Panc1 (cell line): ENCODE data around the gene PLEKHG4B. TPM values are rescaled to one million over a fixed set of nuclear protein-coding genes. Genes with fewer than 3 reads are reported as not detected.

Experiments
- ATAC-seq: fragments of 200-7000 bp; cut with Tn5 transposase; 2 replicates; pipeline ENCODE4 v1.9.1; 2020; ENCODE audit warnings: mild to moderate bottlenecking, moderate library complexity
- BruUV-seq: library from RNA; stranded (reverse); fragments of 400-500 nt; replicated peaks from 2 replicates; lab custom pipeline; 2021; lab: Mats Ljungman, UMichigan
- CTCF ChIA-PET: fragments of 300-600 bp; sonication (Branson Sonifier 250); formaldehyde crosslinking; loops from one replicate; lab custom pipeline; 2022; ENCODE audit warnings: antibody characterized with exemption; lab: Charles Lee
- POLR2A ChIA-PET: fragments of 300-600 bp; sonication (Branson Sonifier 250); formaldehyde crosslinking; loops from one replicate; lab custom pipeline; 2022; ENCODE audit warnings: antibody characterized with exemption; lab: Charles Lee
- DNase-seq: peaks from one replicate; pipeline ENCODE4 v3.0.0-alpha.2; 2010; ENCODE audit warnings: low read depth, low spot score
- H3K27ac ChIP-seq: 2 replicates; pipeline ENCODE4 v1.5.1; 2011; ENCODE audit warnings: mild to moderate bottlenecking, low read length, inconsistent platforms
- H3K27me3 ChIP-seq: fragments of 200-500 bp; sonication (Bioruptor generic); 2 replicates; pipeline ENCODE4 v1.6.0; 2014; ENCODE audit warnings: low read length, inconsistent platforms; ENCODE audit not compliant: control insufficient read depth, insufficient read depth
- H3K36me3 ChIP-seq: fragments of 200-500 bp; sonication (Bioruptor generic); 2 replicates; pipeline ENCODE4 v1.5.1; 2014; ENCODE audit warnings: inconsistent platforms, mild to moderate bottlenecking, low read length, moderate library complexity; ENCODE audit not compliant: control insufficient read depth, insufficient read depth
- H3K4me1 ChIP-seq: 2 replicates; pipeline ENCODE4 v1.5.1; 2011; ENCODE audit warnings: inconsistent platforms, mild to moderate bottlenecking, low read length, moderate library complexity; ENCODE audit not compliant: control insufficient read depth, insufficient read depth
- H3K4me3 ChIP-seq, 2 experiments: 2 replicates each; pipeline ENCODE4 v1.5.1; 2011 to 2012; ENCODE audit warnings: low read depth in 2 of 2, low read length in 2 of 2, mild to moderate bottlenecking in 2 of 2, inconsistent platforms in 1 of 2, moderate library complexity in 1 of 2
- H3K9me3 ChIP-seq: fragments of 200-500 bp; sonication (Bioruptor generic); 2 replicates; pipeline ENCODE4 v1.5.1; 2014; ENCODE audit warnings: low read depth, mild to moderate bottlenecking, inconsistent platforms, low read length, moderate library complexity; ENCODE audit not compliant: control insufficient read depth, insufficient read depth
- POLR2AphosphoS5 ChIP-seq: IDR thresholded peaks from 2 replicates; pipeline ENCODE4 v1.6.1; 2012; ENCODE audit warnings: mild to moderate bottlenecking, low read depth, low read length, moderate library complexity
- SIN3A ChIP-seq: IDR thresholded peaks from 2 replicates; pipeline ENCODE4 v1.6.1; 2012; ENCODE audit warnings: low read depth, mild to moderate bottlenecking, low read length, moderate library complexity, borderline replicate concordance; ENCODE audit not compliant: insufficient read depth
- TCF7L2 ChIP-seq: IDR thresholded peaks from 2 replicates; pipeline ENCODE4 v1.6.1; 2011; ENCODE audit warnings: mild to moderate bottlenecking, low read depth, low read length, inconsistent platforms
- in situ Hi-C: cut with HindIII; loops from 2 replicates; pipeline ENCODE4 v1.10.0; 2016; ENCODE audit warnings: low sequenced_read_pairs, low pct_unique_long_range_greater_than_20kb
- intact Hi-C: fragments of 100-400 bp; cut with micrococcal nuclease; formaldehyde crosslinking; loops from one replicate; pipeline ENCODE4 v1.10.0; 2022; ENCODE audit not compliant: unreplicated experiment
- total RNA-seq: library from RNA; stranded (reverse); gene quantifications from one replicate; pipeline ENCODE4 v1.2.1, GENCODE V29; 2021; ENCODE audit not compliant: unreplicated experiment
- TF ChIP-seq, protein P1 (sequence below), 2 experiments: IDR thresholded peaks; 2 replicates each; pipeline ENCODE4 v1.6.1; 2011 to 2012; ENCODE audit warnings: low read depth in 2 of 2, control low read depth in 1 of 2, low read length in 1 of 2, mild to moderate bottlenecking in 1 of 2, moderate library complexity in 1 of 2; ENCODE audit not compliant: insufficient read depth in 1 of 2
- TF ChIP-seq, protein P2 (sequence below): fragments of 450-650 bp; IDR thresholded peaks from 2 replicates; pipeline ENCODE4 v1.5.1; 2017; ENCODE audit warnings: mild to moderate bottlenecking

The PLEKHG4B gene
- total RNA-seq, 1 experiment from 2014 or later: 8.9 TPM

DNA sequence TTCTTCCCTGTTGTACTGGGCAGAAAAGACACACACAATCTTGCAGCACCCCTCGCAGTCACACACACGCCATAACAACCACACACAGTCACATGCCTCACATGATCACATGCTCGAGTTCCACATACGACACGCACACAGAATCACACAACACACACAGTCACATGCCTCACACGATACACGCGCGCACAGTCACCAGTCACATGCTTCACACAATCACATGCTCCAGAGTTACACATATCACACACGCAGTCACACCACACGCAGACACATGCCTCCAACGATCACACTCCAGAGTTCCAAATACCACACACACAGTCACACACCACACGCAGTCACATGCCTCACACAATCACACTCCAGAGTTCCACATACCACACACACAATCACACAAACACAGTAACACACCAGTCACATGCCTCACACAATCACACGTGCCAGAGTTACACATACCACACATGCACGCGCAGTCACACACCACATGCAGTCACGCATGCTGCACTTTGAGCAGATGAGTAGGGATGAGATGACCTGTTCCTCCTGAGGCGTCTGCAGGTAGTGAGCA lies 50.4 kb downstream of the PLEKHG4B start:
- intact Hi-C loops (no loop called here), in situ Hi-C loops (no loop called here)
- no peak overlapping the region for H3K4me3 ChIP-seq
- no peak overlapping the region for H3K27ac ChIP-seq
- H3K36me3 ChIP-seq: no peaks in the 10 kb centered on the region
- H3K9me3 ChIP-seq: no peaks in the 10 kb centered on the region
- H3K27me3 ChIP-seq: no peaks in the 10 kb centered on the region
- ATAC-seq (no peak), DNase-seq (no peak)
- ChIA-PET POLR2A (no interaction called here), CTCF (no interaction called here)
- BruUV-seq: TSS peak; percentile 62
- TF ChIP-seq, protein P1, sequence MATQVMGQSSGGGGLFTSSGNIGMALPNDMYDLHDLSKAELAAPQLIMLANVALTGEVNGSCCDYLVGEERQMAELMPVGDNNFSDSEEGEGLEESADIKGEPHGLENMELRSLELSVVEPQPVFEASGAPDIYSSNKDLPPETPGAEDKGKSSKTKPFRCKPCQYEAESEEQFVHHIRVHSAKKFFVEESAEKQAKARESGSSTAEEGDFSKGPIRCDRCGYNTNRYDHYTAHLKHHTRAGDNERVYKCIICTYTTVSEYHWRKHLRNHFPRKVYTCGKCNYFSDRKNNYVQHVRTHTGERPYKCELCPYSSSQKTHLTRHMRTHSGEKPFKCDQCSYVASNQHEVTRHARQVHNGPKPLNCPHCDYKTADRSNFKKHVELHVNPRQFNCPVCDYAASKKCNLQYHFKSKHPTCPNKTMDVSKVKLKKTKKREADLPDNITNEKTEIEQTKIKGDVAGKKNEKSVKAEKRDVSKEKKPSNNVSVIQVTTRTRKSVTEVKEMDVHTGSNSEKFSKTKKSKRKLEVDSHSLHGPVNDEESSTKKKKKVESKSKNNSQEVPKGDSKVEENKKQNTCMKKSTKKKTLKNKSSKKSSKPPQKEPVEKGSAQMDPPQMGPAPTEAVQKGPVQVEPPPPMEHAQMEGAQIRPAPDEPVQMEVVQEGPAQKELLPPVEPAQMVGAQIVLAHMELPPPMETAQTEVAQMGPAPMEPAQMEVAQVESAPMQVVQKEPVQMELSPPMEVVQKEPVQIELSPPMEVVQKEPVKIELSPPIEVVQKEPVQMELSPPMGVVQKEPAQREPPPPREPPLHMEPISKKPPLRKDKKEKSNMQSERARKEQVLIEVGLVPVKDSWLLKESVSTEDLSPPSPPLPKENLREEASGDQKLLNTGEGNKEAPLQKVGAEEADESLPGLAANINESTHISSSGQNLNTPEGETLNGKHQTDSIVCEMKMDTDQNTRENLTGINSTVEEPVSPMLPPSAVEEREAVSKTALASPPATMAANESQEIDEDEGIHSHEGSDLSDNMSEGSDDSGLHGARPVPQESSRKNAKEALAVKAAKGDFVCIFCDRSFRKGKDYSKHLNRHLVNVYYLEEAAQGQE (IDR thresholded peaks at IDR 0.05; ENCODE audit: insufficient read depth in 1 of 2, low read depth in 2 of 2, low read length in 1 of 2): no peak
- TF ChIP-seq SIN3A (no peak), TCF7L2 (no peak), POLR2AphosphoS5 (no peak)
- TF ChIP-seq, protein P2, sequence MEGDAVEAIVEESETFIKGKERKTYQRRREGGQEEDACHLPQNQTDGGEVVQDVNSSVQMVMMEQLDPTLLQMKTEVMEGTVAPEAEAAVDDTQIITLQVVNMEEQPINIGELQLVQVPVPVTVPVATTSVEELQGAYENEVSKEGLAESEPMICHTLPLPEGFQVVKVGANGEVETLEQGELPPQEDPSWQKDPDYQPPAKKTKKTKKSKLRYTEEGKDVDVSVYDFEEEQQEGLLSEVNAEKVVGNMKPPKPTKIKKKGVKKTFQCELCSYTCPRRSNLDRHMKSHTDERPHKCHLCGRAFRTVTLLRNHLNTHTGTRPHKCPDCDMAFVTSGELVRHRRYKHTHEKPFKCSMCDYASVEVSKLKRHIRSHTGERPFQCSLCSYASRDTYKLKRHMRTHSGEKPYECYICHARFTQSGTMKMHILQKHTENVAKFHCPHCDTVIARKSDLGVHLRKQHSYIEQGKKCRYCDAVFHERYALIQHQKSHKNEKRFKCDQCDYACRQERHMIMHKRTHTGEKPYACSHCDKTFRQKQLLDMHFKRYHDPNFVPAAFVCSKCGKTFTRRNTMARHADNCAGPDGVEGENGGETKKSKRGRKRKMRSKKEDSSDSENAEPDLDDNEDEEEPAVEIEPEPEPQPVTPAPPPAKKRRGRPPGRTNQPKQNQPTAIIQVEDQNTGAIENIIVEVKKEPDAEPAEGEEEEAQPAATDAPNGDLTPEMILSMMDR: no peak
- peaks cover 4% of the 10 kb centered on the region for H3K4me1 ChIP-seq

DNA sequence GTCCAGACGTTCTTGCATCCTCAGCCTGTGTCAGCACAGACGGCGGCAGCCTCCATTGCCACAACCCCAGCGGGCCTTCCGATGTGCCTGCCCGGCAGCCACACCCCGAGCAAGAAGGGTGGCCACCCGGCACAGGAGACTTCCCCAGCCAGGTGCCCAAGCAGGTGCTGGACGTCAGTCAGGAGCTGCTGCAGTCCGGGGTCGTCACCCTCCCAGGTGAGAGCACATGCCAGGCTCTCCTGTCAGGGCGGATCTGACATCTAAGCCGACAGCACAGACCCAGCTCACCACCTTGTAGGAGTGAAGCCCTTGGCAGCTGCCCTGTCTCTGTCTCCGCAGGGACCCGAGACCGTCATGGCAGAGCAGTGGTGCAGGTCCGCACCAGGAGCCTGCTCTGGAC lies 51.1 kb downstream of the PLEKHG4B start:
- DNase-seq: no peak
- Histone ChIP-seq H3K36me3 (no peaks in the 10 kb centered on the region), H3K27ac (no peak overlapping the region), H3K9me3 (peaks cover 3% of the 10 kb centered on the region; the same call in 1 of the 2 replicates), H3K4me1 (peaks cover 4% of the 10 kb centered on the region), H3K4me3 (no peak overlapping the region), H3K27me3 (no peaks in the 10 kb centered on the region)
- POLR2A ChIA-PET: no interaction called here
- in situ Hi-C loops (no loop called here), intact Hi-C loops (no loop called here)
- ATAC-seq: no peak
- no TSS peak for BruUV-seq
- CTCF ChIA-PET: no interaction called here
- TF ChIP-seq, protein P2: no peak
- no peak for TF ChIP-seq POLR2AphosphoS5
- no peak for TF ChIP-seq SIN3A
- TF ChIP-seq, protein P1 (IDR thresholded peaks at IDR 0.05; ENCODE audit: insufficient read depth in 1 of 2, low read depth in 2 of 2, low read length in 1 of 2): no peak
- no peak for TF ChIP-seq TCF7L2
